ENCODE data around the gene COPA.

DNA sequence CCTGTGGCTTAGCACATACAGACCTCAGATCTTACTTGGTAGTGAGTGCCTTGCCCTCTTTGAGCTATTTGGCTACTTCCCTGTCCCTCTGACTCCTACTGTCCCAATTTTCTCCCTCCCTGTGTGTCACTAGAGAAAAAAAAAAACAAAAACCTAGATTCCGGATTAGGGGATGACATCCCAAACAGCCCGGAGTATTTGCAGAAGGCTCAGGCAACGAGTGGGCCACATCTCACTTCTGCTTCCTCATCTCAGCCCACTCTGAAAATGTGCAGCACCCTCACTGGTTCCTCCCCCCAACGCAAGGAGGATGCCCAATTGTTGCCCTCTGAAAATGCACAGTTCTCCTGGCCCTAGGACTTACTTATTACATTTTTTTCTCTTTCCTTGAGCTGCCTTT is 28.7 kb upstream of the COPA start:
- TF ChIP-seq, protein P1, sequence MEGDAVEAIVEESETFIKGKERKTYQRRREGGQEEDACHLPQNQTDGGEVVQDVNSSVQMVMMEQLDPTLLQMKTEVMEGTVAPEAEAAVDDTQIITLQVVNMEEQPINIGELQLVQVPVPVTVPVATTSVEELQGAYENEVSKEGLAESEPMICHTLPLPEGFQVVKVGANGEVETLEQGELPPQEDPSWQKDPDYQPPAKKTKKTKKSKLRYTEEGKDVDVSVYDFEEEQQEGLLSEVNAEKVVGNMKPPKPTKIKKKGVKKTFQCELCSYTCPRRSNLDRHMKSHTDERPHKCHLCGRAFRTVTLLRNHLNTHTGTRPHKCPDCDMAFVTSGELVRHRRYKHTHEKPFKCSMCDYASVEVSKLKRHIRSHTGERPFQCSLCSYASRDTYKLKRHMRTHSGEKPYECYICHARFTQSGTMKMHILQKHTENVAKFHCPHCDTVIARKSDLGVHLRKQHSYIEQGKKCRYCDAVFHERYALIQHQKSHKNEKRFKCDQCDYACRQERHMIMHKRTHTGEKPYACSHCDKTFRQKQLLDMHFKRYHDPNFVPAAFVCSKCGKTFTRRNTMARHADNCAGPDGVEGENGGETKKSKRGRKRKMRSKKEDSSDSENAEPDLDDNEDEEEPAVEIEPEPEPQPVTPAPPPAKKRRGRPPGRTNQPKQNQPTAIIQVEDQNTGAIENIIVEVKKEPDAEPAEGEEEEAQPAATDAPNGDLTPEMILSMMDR (conservative IDR thresholded peaks at IDR 0.05) = no peak
- TF ChIP-seq ZFX (IDR thresholded peaks at IDR 0.05) = no peak

Data from C4-2B (cell line).